NCI-H1092 (cell line): ENCODE data around the gene KRTAP5-2.
"Not testable (repeated sequence)": the region's sequence is repeated elsewhere in the genome, so short reads cannot be mapped to it uniquely, and the experiment has no call there.

Source experiments
- DNase-seq: peaks from one replicate; lab custom pipeline; 2025; lab: John Stamatoyannopoulos, UW

KRTAP5-2 gene

DNA sequence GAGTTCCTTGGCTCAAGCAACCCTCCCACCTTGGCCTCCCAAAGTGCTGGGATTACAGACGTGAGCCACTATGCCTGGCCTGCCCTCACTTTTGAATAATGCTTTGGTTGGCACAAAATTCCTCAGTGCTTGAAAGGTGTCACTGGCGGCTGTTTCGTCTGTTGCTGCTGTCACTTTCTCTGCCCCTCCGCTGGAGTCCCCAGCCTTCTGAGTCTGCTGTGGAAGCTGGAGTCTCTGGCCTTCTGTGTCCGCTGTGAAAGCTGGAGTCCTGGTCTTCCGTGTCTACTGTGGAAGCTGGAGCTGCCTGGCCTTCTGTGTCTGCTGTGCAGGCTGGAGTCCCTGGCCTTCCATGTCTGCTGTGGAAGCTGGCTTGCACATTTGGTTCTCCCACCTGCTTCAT, 8.1 kb downstream of the KRTAP5-2 start:
- no peak for DNase-seq

DNA sequence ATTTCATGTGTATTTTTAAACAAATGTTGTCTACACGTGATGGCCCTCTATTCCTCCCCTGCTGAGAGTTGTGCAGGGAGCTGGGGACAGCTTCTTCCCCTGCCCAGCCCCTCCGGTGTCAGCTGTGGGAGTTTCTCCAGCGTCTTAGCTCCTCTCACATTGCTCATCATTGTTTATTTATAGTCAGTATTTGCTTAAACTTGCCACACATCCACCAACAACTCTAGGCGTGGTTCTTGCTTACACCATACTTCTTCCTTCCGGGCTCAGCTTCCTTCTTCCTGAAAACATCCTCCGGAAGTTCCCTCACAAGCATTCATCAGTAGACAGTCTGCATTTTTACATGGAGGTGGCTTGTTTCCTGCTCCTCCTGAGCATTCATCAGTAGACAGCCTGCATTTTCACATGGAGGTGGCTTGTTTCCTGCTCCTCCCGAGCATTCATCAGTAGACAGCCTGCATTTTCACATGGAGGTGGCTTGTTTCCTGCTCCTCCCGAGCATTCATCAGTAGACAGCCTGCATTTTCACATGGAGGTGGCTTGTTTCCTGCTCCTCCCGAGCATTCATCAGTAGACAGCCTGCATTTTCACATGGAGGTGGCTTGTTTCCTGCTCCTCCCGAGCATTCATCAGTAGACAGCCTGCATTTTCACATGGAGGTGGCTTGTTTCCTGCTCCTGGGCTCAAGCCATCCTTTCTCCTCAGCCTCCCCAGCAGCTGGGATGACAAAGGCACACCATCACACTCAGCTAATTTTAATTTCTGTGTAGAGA, 8.7 kb downstream of the KRTAP5-2 start:
- DNase-seq, result not testable (repeated sequence)

DNA sequence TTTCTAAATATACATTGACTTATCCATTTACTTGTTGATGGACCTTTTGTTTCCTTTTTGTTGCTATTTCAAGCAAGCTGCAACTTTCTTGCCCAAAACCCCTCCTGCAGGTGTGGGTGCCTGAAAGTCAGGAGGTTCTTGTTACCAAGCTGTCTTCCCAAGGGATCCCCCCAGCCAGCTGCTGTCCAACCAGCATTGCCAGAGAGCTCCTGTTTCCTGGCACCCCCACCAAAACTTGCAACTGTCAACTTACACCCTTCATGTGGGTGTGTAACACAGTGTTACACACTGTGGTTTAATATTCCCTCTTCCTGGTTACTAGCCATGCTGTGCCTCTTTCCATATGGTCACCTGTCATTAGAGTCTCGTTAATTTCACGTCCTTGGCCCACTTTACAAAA, 11.4 kb downstream of the KRTAP5-2 start:
- DNase-seq, result no peak

DNA sequence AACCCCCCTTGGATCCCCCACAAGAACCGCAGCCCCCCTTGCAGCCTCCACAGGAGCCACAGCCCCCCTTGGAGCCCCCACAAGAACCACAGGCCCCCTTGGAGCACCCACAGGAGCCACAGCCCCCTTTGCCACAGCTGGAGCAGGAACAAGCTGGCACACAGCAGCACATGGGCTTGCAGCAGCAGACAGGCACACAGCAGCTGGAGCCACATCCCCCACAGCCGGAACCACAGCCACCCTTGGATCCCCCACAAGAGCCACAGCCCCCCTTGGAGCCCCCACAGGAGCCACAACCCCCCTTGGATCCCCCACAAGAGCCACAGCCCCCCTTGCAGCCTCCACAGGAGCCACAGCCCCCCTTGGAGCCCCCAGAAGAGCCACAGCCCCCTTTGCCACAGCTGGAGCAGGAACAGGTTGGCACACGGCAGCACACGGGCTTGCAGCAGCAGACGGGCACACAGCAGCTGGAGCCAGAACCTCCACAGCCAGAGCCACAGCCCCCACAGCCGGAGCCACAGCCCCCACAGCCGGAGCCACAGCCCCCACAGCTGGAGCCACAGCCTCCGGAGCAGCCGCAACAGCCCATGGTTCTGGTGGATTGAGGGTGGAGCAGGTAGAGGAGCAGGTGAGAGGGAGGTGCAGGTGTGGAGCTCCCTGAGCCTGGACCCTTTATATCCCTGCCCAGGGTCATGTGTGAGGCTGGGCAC, 13.3 kb downstream of the KRTAP5-2 start, which contains the start of gene KRTAP5-1:
Gene KRTAP5-1, minus strand, starts transcription at position 623 of the 710 bp plus-strand sequence. Its CDS starts 34 bp downstream, at position 589.
- DNase-seq, result not testable (repeated sequence)

DNA sequence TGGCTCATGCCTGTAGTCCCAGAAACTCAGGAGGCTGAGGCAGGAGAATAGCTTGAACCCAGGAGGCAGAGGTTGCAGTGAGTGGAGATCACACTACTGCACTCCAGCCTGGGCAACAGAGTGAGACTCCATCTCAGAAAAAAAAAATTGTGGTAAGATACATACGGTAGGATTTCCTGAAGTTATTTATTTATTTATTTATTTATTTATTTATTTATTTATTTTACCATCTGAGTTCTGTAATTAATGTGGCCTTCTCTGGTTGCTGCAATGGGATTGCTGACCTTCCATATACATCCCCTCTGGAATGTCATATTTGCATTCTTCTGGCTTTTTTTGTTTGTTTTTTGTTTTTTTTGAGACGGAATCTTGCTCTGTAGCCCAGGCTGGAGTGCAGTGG, 15.2 kb downstream of the KRTAP5-2 start:
- DNase-seq, result not testable (repeated sequence)

DNA sequence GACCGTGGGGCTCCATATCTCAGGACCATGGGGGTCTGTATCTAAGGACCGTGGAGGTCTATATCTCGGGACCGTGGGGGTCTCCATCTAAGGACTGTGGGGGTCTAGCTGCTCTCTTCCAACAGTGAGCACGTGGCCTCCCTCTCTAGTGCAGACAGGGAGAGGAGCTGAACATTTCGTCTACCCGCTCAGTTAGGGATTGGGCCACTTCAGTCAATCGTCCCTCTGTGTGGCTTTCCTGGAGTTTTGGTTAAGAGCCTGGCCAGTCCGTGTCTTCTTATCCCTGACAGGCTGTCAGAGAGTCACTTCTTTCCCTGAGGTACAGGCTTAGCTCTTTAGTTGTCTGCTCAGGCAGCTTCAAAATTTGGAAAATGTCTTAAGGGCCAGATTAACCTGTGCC, 16.1 kb downstream of the KRTAP5-2 start:
- DNase-seq, result no peak

DNA sequence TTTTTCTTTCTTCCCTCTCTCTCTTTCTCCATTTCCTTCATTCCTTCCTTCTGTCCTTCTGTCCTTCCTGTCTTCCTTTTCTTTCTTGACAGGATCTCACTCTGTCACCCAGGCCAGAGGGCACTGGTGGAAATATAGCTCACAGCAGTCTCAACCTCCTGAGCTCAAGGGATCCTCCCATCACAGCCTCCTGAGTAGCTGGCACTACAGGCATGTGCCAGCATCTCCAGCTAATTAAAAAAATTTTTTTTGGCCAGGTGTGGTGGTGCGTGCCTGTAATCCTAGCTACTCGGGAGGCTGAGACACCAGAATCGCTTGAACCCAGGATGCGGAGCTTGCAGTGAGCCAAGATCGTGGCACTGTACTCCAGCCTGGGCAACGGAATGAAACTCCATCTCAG, 21.3 kb downstream of the KRTAP5-2 start:
- no peak for DNase-seq

DNA sequence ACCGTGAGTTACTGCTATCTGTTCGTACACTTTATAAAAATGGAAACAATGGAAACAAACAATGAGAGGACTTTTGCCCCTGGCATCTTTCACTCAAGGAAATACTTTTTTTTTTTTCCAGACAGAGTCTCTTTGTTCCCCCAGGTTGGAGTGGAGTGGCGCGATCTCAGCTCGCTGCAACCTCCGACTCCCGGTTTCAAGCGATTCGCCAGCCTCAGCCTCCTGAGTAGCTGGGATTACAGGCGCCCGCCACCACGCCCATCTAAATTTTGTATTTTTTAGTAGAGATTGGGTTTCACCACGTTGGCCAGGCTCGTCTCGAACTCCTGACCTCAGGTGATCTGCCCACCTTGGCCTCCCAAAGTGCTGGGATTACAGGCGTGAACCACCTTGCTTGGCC, 22.3 kb downstream of the KRTAP5-2 start:
- not testable (repeated sequence) for DNase-seq

DNA sequence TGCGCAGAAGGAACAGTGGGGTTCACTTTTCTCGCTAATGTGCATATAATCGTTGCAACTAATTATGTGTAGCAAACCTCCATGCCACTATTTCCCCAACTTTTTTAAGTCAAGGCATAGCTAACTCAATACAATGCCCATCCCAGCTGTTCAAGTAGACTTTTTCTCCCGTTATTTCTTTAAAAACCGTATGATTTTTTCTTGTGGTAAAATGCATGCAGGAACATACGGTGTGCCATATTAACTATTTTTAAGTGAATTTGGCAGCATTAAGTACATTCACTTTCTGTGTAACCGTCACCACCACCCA, 23.2 kb downstream of the KRTAP5-2 start:
- DNase-seq, result no peak

DNA sequence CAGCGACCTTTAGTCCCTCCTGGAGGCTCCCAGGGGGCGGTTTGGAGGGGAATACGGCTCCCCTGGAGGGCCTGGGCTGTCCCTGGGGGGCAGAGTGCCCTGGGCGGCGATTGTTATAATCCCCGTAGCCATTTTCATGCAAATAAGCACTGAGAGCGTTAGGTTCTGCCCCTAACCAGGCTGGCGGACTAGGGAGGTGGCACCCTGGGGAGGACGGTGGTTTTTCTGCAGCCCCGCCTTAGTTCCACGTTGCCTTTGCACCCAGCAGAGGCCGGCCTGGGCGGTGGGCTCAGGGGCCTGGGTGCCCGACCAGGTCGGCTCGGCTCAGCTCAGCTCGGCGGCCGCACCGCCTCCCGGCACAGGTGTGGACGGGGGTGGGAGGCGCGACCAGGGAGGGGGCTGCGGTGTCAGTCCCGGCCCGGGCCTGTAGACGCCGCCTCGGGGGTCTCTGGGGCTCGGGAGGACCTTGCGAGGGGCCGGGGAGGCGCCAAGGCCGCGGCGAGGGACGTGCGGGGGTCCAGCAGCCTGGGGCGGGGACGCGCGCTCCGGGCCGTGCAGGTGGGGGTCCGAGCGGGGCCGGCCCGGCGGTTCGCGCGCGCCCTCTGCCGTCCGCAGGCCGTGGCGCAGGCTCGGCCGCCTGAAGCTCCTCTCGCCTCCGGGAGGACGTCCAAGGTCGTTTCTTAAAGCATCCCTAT, 23.7 kb downstream of the KRTAP5-2 start:
- DNase-seq, result no peak

DNA sequence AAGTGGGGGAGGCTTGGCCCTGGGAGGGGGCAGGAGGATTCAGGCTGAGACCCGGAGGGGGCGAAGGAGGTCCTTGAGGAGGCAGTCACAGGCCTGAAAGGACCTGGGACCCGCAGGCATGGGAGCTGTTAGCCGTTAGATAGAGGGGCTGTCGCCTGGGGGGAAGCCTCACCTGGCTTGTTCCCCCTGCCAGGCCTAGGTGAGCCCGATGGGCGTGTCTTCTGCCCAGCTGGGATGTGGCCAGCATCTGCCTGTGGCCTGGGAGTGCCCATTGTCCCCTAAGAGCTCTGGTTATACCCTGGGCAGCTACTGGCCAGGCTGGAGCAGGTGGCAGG, 24.2 kb downstream of the KRTAP5-2 start:
- DNase-seq, result no peak

DNA sequence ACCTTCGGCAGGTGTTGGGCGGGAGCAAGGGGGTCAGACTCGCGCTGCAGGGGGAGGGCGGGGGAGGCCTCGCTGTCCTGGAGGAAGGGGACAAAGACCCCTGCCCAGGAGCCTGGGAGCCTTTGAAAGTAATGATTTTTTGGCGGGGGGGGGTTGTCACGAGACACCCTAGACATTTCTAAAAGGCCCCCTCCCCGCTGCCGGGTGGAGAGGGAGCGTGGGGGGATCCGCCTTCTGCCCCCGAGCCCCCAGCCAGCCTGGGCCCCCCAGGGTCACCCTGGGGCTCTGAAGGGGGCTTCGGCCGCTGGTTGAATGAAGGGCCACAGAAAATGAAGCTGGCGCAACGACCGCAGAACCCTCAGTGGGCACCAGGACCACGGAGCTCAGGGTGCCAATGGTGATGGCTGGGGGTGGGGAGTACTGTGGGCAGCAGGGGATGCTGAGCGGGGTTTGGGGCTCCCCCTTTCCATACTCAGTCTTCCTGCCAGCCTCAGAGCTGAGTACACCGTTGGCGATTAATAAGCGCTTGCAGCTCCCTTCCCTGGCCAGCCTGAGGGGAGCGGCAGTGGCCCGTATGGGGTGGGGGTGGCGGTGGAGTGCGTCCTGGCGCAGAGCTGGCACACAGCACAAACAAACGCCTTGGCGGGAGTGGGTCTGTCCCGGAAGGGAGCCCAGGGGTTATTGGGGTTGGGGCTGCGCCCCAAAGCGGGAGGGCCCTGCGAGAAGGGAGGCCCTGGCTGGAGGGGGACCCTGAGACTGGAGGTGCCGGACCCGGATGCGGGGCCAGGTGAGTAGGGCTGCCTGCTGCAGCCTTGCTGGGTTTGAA, 24.8 kb downstream of the KRTAP5-2 start:
- DNase-seq, result no peak

DNA sequence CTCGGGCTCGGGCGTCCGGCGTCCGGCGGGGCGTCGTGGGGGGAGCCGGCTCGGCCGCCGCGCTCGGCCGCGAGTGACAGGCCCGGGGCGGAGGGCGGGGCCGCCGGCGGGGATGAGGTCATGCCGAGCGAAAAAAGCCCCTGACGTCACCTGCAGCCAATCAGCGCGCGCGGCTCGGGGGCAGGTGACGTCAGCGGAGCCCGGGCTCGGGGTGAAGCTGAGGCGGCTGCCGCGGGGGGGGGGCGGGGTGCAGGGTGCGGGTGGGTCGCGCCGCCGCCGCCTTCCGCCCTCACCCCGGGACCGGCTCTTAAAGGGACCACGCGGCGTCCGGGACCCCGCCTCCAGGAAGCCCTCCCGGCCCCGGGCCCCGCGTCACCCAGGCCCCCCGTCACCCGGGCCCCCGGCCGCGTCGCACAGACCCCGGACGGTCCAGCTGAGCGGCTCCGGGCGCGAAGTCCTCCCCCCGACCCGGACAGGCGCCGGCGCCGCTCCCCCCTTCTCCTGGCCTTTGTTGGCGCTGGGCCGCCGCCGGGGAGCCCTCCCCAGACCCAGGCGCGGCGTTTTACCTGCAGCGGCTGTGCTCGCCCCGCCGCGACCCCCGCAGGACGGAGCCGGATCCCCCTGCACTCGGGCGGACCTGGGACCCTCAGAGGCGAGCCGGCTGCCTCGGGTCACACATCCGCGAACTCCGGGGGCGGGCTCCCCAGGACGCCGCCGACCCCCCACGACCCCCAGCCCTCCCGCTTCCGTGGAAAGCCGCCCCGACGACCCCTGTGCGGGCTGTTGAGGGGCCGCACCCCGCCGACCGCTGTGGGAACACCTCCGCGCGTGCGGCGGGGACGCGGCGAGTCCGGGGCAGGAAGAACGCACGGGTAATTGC, 25.7 kb downstream of the KRTAP5-2 start, which contains the start of gene DUSP8:
Gene DUSP8, minus strand, starts transcription at position 75 of the 880 bp plus-strand sequence. CDS start 6,445 bp downstream, outside the sequence.
- peak; percentile 64 for DNase-seq

DNA sequence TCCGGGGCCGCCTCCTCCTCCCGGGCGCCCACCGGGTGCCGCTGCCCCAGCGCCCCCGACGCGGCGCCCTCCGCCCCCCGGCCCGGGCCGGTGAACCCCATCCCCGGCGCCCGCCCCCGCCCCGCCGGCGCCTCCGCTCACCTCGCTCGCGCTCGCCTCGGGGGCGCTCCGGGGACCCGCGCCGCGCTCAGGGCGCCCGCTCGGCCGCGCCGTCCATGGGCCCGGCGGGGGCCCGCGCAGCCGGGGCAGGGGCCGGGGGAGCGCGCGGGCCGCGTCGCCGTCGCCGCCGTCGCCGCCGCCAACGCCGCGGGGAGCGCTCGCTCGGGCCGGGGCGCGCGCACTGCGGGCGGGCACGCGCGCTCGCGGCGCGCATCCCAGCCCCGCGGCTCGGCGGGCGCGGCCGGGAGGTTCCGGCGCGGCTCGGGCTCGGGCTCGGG, 26.3 kb downstream of the KRTAP5-2 start:
- no peak for DNase-seq

DNA sequence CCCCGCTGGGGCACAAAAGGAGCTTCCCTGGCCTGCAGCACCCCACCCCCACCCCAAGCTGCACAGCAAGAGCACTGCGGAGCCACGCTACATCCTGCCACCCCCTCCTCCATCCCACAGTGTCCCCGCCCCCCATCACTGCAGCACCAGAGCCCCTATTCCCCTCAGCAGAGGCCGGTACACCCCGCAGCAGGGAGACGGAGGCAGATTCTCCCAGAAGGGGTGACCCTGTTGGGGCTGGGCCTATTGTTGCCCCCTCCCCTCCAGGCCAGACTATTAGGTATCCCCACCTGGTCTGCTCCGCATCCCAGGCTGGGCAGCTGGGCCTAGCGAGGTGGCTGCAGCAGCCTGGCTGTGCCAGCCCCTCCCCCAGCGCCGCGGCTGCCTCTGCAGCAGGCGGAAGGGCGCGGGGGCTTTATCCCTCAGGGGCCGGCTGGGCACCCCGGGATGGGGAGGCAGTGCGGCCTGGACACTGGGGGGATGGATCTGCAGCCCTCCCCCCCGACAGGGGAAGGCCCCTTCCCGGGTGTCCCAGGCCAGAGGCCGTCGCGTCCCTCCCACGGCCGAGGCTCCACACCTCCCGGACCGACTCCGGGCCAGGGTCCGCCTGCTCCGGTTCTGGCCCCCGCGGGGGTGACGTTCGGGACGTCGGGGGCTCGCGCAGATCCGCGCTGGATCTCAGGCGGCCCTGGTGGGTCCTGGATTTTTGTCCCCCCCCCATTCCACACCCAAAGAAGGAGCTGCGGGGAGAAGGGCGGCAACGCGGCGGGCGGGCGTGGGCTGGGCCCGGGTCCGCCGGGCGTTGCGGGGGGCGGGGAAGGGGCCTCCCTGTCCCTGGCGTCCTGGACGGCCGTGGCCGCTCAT, 27.0 kb downstream of the KRTAP5-2 start:
- no peak for DNase-seq

DNA sequence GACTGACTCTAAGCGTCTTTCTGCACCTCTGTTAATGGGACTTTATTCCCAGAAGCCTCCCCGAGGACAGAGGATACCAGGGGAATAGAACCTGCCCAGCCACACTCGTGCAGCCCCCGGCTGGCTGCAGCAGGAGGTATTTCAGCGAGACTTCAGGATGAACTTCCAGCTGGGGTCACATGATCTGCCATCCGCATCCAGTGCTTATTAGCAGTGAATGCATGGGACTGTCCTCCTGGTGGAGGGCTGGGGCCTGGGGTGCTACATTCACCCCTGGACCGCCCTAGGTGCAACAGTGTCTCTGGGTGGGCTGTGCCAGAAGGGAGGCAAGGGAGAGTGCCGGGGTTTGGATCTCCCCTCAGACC, 27.6 kb downstream of the KRTAP5-2 start:
- DNase-seq, result no peak

DNA sequence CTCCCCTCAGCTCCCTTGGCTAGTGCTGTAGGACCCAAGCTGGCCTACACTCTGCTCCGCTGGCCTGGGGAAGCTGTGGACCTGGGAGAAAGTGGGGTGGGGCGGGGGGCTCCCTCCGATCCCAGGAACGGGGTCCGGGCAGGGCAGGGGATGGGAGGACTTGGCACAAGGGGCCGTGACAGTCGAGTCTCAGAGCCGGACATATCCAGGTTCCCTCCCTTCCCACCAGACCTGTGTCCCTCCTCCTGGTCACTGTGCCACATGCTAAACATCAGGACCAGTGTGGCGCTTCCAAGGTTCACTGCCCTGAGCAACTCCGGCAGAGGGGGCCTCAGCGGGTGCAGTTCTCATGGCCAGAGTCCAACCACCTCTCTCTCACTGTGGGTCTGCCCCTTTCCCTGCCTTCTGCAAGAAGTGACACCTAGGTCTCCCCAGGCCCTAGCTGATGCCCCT, 28.1 kb downstream of the KRTAP5-2 start:
- no peak for DNase-seq

DNA sequence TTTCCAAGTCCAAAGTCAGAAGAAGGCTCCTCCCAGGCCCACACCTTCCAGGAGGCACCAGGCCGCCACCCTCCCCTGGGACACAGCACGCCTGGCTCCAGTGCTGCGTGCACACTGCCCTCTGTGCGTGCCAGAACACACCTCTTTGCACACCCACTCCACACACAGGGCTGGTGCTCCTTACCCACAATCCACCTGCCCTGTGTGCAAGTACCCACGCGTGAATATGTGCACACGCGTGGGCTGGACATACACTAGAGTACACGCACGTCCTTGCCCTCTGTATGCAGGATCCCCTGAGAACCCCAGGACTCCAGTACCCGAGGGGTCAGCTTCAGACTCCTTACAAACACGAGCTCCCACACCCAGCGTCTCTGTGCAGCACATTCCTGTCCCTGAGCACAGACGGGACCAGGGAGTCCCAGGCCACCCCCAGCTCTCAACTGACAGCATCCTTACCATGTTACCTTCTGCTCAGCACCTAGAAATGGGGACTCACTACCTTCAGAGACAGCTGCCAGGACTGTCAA, 28.8 kb downstream of the KRTAP5-2 start:
- DNase-seq, result no peak

DNA sequence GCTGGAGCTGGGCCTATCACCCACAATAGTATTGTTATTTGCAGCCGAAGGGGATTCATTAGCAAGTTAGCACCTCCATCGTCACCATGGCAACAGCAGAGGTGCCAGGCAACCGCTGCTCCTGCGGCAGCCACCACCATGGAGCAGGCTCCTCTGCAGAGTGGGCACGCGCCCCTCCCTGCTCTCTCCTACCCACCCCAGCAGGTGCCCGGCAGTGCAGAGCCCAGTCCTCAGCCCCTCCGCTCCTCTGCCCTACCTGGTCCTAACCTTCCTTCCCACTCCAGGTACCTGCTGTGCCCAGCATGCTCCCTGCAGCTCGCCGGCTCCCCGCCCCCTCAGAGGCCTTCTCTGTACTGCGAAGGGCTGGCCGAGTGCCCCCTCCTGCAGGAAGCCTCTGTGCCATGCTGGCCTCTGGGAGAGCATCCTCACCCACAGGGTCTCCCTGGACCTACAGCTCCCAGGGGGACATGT, 29.6 kb downstream of the KRTAP5-2 start:
- DNase-seq, result peak; percentile 50

DNA sequence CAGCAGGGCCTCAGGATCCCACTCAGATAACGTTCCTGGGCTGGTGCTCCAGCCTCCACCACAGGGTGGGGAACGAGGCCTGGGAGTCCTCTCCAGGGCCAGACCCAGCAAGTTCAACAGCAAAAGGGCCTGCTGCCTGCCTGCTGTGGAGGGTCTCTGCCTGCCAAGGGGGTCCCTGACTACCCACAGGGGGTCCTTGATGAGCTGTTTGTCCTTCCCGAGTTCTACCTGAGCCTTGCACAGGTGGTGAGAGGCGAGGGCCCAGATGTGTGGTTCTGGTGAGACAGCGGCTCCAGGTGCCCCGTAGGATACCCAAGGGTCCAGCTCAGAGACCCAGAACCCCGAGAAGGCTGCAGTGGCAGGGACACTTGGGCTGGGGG, 30.4 kb downstream of the KRTAP5-2 start:
- DNase-seq, result no peak
